Adipose tissue (tissue), 3 donors: Measurements from ENCODE around the gene ZNF879. TPM values are rescaled to one million over a fixed set of nuclear protein-coding genes. Genes with fewer than 3 reads are reported as not detected.

Experiments
- H3K27ac ChIP-seq: one replicate; pipeline ENCODE4 v1.5.1; 2013; ENCODE audit warnings: low read depth, low read length
- whole genome bisulfite sequencing, 3 donors: extraction: QIAGEN DNeasy Blood & Tissue Kit; methylation state at CpG; one replicate each; pipeline ENCODE4 v1.1.7; 2013; 5-methylcytosine and 5-hydroxymethylcytosine counted together
- polyA plus RNA-seq, 3 donors: library from polyadenylated mRNA; stranded (reverse); fragments of 200-250 nt; gene quantifications; one replicate each; pipeline ENCODE4 v1.2.3, GENCODE V29; 2013
- donor health status: healthy with polysubstance abuse.
- donor health status: Bipolar disorder and iron deficiency.
- donor health status: healthy.

ZNF879 gene
- polyA plus RNA-seq, 3 donors, result 0.90 to 1.2 (median 0.94) TPM

DNA sequence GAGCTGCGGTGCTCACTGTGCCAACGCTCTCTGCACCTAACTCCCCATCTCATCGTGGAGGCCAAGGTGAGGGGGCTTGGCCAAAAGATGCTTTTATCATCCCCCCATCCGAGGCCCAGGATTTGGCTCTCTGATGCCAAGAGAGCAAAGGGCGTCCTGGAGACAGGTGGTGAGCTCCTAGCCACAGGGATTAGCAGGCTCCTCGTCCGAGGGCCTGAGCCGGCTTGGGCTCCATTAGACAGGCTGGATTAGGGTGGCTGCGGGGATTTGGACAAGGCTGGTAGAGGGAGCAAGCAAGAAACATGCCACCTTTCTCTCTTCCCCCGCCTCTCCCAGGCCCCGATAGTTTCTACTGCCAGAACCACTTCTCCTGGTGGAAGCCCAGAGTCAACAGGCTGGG lies 27.4 kb upstream of the ZNF879 start:
- 52 to 72% (median 71%) methylated on average over 11 of the region's 11 CpGs for WGBS, 3 donors
- no peak overlapping the region for H3K27ac ChIP-seq

- WGBS, 3 donors, result 55 to 77% (median 62%) methylated on average over 6 of the region's 6 CpGs
- H3K27ac ChIP-seq, result no peak overlapping the region
Measured at GRCh38 chr5:178997191-178997590, 26.4 kb upstream of the ZNF879 start.

GRCh38 chr5:178998441-178998840 lies 25.2 kb upstream of the ZNF879 start:
- 92 to 95% (median 94%) methylated on average over 13 of the region's 13 CpGs for WGBS, 3 donors
- H3K27ac ChIP-seq, result no peak overlapping the region

- WGBS, 3 donors, result 64 to 94% (median 83%) methylated on average over 2 of the region's 2 CpGs
Measured at GRCh38 chr5:179006564-179006963, 17.0 kb upstream of the ZNF879 start.

DNA sequence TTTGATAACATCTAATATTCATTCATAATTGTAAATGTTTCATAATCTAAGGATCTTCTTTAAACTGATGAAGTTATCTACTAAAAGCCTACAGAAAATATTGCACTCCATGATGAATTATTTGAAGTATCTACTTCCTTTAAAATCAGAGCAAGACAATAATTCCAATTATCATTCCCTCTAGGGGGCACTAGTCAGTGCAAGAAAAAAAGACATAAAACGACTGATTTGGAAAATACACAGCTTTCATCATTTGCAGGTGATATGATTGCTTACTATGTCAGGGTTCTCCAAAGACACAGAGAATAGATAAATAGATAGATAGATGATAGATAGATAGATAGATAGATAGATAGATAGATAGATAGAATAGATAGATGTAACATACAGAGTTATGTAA lies 14.9 kb upstream of the ZNF879 start:
- no peak overlapping the region for H3K27ac ChIP-seq
- WGBS, 3 donors, result 18 to 23% (median 18%) methylated on average over 1 of the region's 1 CpG

More at GRCh38 chr5:179006564-179006963, 17.0 kb upstream of the ZNF879 start:
- no peak overlapping the region for H3K27ac ChIP-seq

DNA sequence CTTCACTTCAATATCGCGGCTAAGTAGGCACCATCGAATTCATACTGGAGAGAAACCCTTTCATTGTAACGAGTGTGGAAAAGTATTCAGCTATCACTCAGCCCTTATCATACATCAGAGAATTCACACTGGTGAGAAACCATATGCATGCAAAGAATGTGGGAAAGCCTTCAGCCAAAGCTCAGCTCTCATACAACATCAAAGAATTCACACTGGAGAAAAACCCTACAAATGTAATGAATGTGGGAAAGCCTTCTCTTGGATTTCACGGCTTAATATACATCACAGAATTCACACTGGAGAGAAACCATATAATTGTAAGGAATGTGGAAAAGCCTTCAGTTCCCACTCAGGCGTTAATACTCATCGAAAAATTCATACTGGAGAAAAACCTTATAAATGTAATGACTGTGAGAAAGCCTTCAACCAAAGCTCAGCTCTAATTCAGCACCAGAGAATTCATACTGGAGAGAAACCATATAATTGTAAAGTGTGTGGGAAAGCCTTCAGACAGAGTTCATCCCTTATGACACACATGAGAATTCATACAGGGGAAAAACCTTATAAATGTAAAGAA lies 9.5 kb downstream of the ZNF879 start:
- 97 to 100% (median 98%) methylated on average over 7 of the region's 7 CpGs for WGBS, 3 donors
- no peak overlapping the region for H3K27ac ChIP-seq

GRCh38 chr5:179044765-179045164 lies 21.2 kb downstream of the ZNF879 start:
- H3K27ac ChIP-seq, result no peak overlapping the region
- WGBS, 3 donors, result 63 to 77% (median 66%) methylated on average over 2 of the region's 2 CpGs

- WGBS, 3 donors, result 78 to 89% (median 83%) methylated on average over 9 of the region's 9 CpGs
- H3K27ac ChIP-seq, result no peak overlapping the region
Measured at GRCh38 chr5:179051784-179052183, 28.2 kb downstream of the ZNF879 start.

DNA sequence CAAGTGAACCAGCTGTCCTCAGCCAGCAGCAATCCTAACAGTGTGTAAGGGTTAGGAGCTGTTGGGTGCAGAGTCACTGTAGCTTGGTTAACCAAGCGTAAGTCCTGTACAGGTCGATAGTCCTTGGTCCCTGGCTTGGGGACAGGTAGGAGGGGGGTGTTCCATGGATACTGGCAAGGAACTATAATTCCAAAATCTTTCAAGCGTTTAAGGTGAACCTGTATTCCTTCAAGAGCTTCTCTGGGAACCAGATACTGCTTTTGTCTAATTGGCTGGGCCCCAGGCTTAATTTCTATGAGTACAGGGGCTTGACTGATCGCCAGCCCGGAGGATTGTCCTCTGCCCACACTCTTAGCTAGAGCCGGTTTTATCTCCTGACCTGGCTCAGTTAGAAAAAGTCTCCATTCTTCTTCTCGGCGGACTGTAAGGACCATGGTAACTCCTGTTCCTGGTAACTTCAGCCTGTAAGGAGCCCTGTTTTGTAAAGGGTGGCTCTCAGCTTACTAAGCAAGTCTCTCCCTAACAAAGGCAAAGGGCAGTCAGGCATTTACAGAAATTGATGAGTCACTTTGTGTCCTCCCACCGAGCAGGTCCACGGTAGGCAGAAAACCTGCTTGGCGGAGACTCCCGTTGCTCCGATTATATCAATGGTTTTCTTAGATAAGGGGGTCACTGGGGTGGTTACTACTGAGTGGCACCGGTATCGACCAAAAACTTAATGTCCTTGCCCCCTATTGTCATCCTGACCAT lies 30.6 kb downstream of the ZNF879 start:
- 78 to 89% (median 84%) methylated on average over 15 of the region's 15 CpGs for WGBS, 3 donors
- H3K27ac ChIP-seq, result no peak overlapping the region

GRCh38 chr5:179054876-179055275 lies 31.3 kb downstream of the ZNF879 start:
- no peak overlapping the region for H3K27ac ChIP-seq
- WGBS, 3 donors, result 85 to 89% (median 86%) methylated on average over 10 of the region's 10 CpGs

DNA sequence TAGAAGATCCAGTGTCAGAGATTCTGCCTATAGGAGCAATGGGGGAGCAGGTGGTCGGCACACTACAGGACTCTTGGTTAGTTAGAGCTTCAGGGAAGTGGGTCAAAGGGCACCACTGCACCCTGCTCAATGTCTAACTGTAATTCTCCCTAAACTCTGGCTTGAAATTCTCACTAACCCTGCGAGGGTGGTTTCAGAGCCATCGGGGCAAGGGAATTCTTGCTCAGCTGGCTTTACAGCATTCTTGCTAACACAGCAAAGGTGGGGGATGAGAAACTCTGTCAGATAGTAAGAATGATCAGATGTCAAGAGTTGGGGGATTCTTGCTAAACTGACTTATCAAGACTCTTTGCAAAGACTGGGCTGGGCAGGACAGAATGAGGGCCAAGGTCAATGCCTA lies 31.8 kb downstream of the ZNF879 start:
- no peak overlapping the region for H3K27ac ChIP-seq
- 31 to 79% (median 78%) methylated on average over 3 of the region's 3 CpGs for WGBS, 3 donors

- 47 to 78% (median 69%) methylated on average over 9 of the region's 9 CpGs for WGBS, 3 donors
Measured at GRCh38 chr5:179055841-179056240, 32.2 kb downstream of the ZNF879 start.

DNA sequence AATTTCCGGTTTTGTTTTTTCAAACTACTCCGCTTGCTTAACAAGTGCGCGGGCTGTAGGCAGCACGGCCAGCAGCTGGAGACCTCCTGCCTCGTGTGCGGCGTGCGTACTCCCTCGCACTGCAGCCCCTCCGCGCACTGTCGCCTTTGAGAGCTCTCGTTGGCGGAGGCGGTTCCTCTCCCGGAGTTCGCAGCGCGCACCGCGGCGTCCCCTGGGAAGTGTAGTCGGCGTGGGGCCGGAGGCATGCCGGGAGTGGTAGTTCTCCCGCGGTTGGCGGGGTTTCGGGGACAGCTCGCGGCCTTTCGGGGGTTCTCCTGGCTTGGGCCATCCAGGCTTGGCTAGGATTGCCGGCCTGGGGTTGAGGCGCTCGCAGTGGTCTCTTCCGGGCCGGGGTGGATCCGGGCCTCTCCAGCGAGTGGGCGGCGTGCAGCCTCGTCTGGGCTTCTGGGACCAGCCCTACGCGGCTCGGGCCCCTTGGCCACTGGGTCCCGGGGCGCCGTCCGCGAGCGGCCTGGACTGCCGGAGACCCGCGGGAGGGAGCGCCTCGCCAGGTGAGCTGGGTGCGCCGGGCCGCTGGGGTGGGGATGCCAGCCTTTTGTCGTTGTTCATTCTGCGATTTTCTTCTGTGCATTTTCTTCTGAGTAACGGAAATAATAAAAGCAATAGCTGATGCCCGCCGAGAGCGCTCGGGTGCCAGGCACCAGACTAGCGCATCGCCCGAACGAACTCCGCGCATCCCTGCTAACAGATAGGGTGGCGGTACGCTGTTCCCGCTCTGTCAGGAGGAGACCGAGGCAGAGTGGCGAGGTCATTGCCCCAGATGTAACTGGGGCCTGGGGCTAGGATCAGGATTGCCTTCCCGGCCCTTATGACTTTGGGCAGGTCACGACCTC lies 36.8 kb downstream of the ZNF879 start, which contains the start of gene ZNF354C:
ZNF354C (plus strand) TSS at position 258 of the 893 bp plus-strand sequence. CDS start 1,696 bp downstream, outside the sequence.
- 2 to 4% (median 3%) methylated on average over 70 to 81 of the region's 81 CpGs for WGBS, 3 donors

More at GRCh38 chr5:179055841-179056240, 32.2 kb downstream of the ZNF879 start:
- H3K27ac ChIP-seq, result no peak overlapping the region

GRCh38 chr5:179061025-179061424 lies 37.4 kb downstream of the ZNF879 start:
- 74 to 81% (median 79%) methylated on average over 19 of the region's 19 CpGs for WGBS, 3 donors
- no peak overlapping the region for H3K27ac ChIP-seq

More for the DNA sequence above, 36.8 kb downstream of the ZNF879 start, which contains the start of gene ZNF354C:
- H3K27ac ChIP-seq, result no peak within 1 kb of the TSS

DNA sequence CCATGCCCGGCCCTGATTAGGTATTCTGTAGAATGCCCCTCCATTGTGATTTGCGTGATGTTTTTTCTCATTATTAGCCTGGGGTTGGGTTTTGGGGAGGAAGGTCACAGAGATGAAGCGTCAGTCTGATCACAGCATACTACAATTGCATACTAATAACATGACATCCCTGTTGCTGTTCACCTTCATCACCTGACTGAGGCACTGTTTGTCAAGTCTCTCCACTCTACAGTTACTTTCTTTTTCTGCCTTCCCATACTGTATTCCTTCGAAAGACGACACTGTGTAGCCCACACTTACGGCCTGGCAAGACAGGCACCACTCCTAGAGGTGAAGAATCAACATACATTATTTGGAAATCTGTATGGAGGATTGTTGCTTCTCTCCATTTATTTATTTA lies 42.1 kb downstream of the ZNF879 start:
- WGBS, 3 donors, result 95 to 99% (median 98%) methylated on average over 6 of the region's 6 CpGs
- no peak overlapping the region for H3K27ac ChIP-seq

GRCh38 chr5:179079165-179079987 lies 55.8 kb downstream of the ZNF879 start:
- no peak overlapping the region for H3K27ac ChIP-seq
- 96 to 97% (median 97%) methylated on average over 11 of the region's 11 CpGs for WGBS, 3 donors

DNA sequence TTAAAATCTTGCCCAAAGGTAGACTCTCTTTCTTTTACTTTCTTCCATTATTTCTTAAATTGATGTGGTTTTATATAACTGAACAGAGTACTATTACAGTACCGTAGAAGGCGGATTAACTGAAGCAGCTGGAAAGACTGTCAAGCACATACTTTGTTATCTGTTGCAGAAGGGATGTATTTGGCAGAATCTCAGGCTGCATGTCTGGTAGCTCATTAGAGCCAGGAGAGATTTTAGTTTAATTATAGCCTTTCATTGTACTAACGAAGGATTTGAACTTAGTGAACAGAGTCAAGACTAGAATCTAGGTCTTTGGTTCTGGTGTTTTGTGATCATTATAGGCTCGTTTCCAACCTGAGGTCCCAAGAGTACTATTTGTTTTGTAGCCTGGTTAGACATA lies 57.1 kb downstream of the ZNF879 start:
- WGBS, 3 donors, result 93 to 99% (median 96%) methylated on average over 4 of the region's 4 CpGs
- H3K27ac ChIP-seq, result no peak overlapping the region
